ENCODE measurements around the gene ASB14. TPM values are rescaled to one million over a fixed set of nuclear protein-coding genes. Genes with fewer than 3 reads are reported as not detected.

Gene ASB14
- total RNA-seq, 3 donors from 2014 or later: not detected

DNA sequence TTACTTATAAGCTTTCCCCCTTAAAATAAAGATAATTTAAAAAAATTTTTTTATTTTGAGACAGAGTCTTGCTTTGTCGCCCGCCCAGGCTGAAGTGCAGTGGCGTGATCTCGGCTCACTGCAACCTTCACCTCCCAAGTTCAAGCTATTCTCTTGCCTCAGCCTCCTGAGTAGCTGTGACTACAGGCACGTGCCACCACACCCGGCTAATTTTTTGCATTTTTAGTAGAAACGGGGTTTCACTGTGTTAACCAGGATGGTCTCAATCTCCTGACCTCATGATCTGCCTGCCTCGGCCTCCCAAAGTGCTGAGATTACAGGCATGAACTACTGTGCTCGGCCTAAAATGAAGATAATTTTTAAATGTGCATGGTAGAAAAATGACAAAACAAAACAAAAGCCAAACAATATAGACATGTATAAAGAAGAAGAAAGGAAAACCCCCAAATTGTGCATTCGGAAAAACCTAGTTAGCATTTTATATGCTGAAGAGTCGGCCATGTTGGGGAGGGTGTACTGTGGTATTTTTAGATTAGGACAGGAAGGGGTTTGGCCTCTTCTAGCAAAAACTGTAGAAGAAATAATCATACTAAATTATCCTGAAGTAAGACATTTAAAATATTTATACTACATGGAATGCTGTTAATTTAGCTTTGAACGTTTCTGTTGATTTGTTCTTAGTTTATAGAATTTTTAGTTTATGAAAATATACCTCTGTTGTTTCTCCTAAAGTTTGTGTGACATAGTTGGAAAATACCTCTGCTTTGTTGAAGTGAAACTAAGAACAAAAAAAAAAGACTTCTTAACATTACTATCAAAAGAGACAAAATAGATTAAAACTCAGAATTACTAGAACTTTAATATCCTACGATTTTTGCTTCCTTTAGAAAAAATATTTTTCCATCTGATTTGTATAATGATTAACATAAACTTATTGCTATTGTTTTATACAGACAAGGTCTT, 57.6 kb downstream of the ASB14 start:
- H3K36me3 ChIP-seq: no peaks in the 10 kb centered on the region
- no peak overlapping the region for H3K4me3 ChIP-seq
- H3K9me3 ChIP-seq: no peaks in the 10 kb centered on the region
- no peaks in the 10 kb centered on the region for H3K4me1 ChIP-seq
- no peak for DNase-seq (ENCODE audit: low spot score in 2 of 2)
- TF ChIP-seq CTCF (IDR thresholded peaks at IDR 0.05) (no peak), POLR2A (IDR thresholded peaks at IDR 0.05) (no peak), POLR2AphosphoS5 (IDR thresholded peaks at IDR 0.05) (no peak)
- intact Hi-C loops (cut with DNase I; ENCODE audit: low total_unique reads): no loop called here
- H3K27ac ChIP-seq: no peak overlapping the region
- H3K27me3 ChIP-seq: no peaks in the 10 kb centered on the region

GRCh38 chr3:57233799-57234198, 58.7 kb downstream of the ASB14 start:
- no peak for TF ChIP-seq POLR2AphosphoS5 (IDR thresholded peaks at IDR 0.05)
- no peak for TF ChIP-seq POLR2A (IDR thresholded peaks at IDR 0.05)
- no peak for TF ChIP-seq CTCF (IDR thresholded peaks at IDR 0.05)
- Histone ChIP-seq H3K27me3 (no peaks in the 10 kb centered on the region), H3K36me3 (no peaks in the 10 kb centered on the region), H3K4me3 (no peak overlapping the region), H3K4me1 (peaks cover 0 to 5% of the 10 kb centered on the region in 2 donors), H3K27ac (no peak overlapping the region), H3K9me3 (no peaks in the 10 kb centered on the region)
- DNase-seq (ENCODE audit: low spot score in 2 of 2): no peak
- intact Hi-C loops (cut with DNase I; ENCODE audit: low total_unique reads): no loop called here

GRCh38 chr3:57230006-57230405, 62.5 kb downstream of the ASB14 start:
- peak overlapping the region in 1 of 2 donors; percentile 15 for H3K27ac ChIP-seq
- no peaks in the 10 kb centered on the region for H3K36me3 ChIP-seq
- intact Hi-C loops (cut with DNase I; ENCODE audit: low total_unique reads): no loop called here
- no peak overlapping the region for H3K4me3 ChIP-seq
- H3K27me3 ChIP-seq: no peaks in the 10 kb centered on the region
- TF ChIP-seq POLR2AphosphoS5 (IDR thresholded peaks at IDR 0.05) (no peak), CTCF (IDR thresholded peaks at IDR 0.05) (no peak), POLR2A (IDR thresholded peaks at IDR 0.05) (no peak)
- peaks cover 0 to 5% of the 10 kb centered on the region in 2 donors for H3K4me1 ChIP-seq
- no peak for DNase-seq (ENCODE audit: low spot score in 2 of 2)
- no peaks in the 10 kb centered on the region for H3K9me3 ChIP-seq

GRCh38 chr3:57227930-57228751, 64.3 kb downstream of the ASB14 start:
- Histone ChIP-seq H3K9me3 (no peaks in the 10 kb centered on the region), H3K4me1 (peaks cover 0 to 5% of the 10 kb centered on the region in 2 donors), H3K36me3 (no peaks in the 10 kb centered on the region), H3K27ac (peak overlapping the region; percentile 92 to 98), H3K4me3 (peak overlapping the region; percentile 78 to 95 (median 88)), H3K27me3 (no peaks in the 10 kb centered on the region)
- intact Hi-C loops (cut with DNase I; ENCODE audit: low total_unique reads): no loop called here
- peak in 1 of 2 donors; percentile 57 for DNase-seq (ENCODE audit: low spot score in 2 of 2)
- peak; percentile 21 to 36 (median 35) for TF ChIP-seq POLR2AphosphoS5 (IDR thresholded peaks at IDR 0.05)
- no peak for TF ChIP-seq CTCF (IDR thresholded peaks at IDR 0.05)
